Right atrium auricular region (tissue), 2 donors: Measurements from ENCODE around the gene BDKRB2. TPM values are rescaled to one million over a fixed set of nuclear protein-coding genes. Genes with fewer than 3 reads are reported as not detected.

Source experiments
- DNase-seq: peaks from one replicate; pipeline ENCODE4 v3.0.0-alpha.2; 2019; ENCODE audit warnings: low spot score
- H3K27ac ChIP-seq, 2 donors: fragments of 200-600 bp; sonication (generic); 1 replicate in 1 of 2; 2 replicates in 1 of 2; pipeline ENCODE4 v1.5.1; 2016 to 2019
- H3K27me3 ChIP-seq, 2 donors: fragments of 200-600 bp; sonication (generic); one replicate each; pipeline versions ENCODE4 v1.5.1 to v1.6.0; 2017 to 2019
- H3K36me3 ChIP-seq: fragments of 200-600 bp; sonication (generic); one replicate; pipeline ENCODE4 v1.5.1; 2016
- H3K4me1 ChIP-seq, 2 donors: fragments of 200-600 bp; sonication (generic); one replicate each; pipeline versions ENCODE4 v1.5.1 to v1.6.0; 2017 to 2019
- H3K4me3 ChIP-seq, 2 donors: fragments of 200-600 bp; sonication (generic); 1 replicate in 1 of 2; 2 replicates in 1 of 2; pipeline ENCODE4 v1.5.1; 2017 to 2019; ENCODE audit warnings: mild to moderate bottlenecking in 1 of 2, moderate library complexity in 1 of 2
- H3K9me3 ChIP-seq, 2 donors: fragments of 200-600 bp; sonication (generic); one replicate each; pipeline ENCODE4 v1.5.1; 2019
- total RNA-seq, 2 donors: library from RNA; depleted of rRNA; stranded (reverse); fragments of >200 nt; gene quantifications; one replicate each; pipeline ENCODE4 v1.1.0, GENCODE V29; 2016
- TF ChIP-seq, protein P1 (sequence below), 2 donors: fragments of 200-600 bp; sonication (generic); IDR thresholded peaks; one replicate each; pipeline ENCODE4 v1.5.1; 2019; ENCODE audit warnings: antibody characterized with exemption in 2 of 2

The BDKRB2 gene
- total RNA-seq, 2 donors from 2014 or later, result 1.7 to 2.9 TPM

DNA sequence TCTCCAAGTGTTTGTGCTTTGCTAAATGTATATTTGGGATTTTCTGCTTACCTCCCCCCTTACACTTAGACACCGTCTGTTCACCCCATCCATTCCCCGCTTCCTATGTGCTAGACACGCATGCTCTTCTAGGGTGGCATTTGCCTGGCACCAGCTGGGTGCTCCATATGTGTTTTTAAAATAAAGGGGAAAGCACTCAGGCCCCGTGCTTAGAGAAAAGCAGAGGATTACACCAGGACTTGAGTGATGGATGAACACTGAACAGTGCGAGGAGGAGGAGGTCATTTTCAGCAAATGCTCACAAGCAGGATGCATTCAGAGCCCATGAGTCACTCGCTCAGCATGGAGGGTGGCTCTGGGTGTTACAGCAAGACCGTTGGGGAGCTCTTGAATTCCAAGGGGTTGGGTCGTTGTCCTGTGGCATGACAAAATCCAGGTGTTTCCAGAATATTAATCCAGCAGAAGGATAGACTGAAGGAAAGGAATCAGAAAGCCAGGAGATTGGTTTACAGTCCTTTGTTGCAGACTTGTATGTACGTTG lies 48.4 kb downstream of the BDKRB2 start:
- H3K36me3 ChIP-seq, result no peaks in the 10 kb centered on the region
- no peaks in the 10 kb centered on the region for H3K9me3 ChIP-seq
- H3K4me1 ChIP-seq, result no peaks in the 10 kb centered on the region
- TF ChIP-seq, protein P1, sequence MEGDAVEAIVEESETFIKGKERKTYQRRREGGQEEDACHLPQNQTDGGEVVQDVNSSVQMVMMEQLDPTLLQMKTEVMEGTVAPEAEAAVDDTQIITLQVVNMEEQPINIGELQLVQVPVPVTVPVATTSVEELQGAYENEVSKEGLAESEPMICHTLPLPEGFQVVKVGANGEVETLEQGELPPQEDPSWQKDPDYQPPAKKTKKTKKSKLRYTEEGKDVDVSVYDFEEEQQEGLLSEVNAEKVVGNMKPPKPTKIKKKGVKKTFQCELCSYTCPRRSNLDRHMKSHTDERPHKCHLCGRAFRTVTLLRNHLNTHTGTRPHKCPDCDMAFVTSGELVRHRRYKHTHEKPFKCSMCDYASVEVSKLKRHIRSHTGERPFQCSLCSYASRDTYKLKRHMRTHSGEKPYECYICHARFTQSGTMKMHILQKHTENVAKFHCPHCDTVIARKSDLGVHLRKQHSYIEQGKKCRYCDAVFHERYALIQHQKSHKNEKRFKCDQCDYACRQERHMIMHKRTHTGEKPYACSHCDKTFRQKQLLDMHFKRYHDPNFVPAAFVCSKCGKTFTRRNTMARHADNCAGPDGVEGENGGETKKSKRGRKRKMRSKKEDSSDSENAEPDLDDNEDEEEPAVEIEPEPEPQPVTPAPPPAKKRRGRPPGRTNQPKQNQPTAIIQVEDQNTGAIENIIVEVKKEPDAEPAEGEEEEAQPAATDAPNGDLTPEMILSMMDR (IDR thresholded peaks at IDR 0.05), result no peak
- H3K4me3 ChIP-seq, result no peak overlapping the region
- no peaks in the 10 kb centered on the region for H3K27me3 ChIP-seq
- no peak overlapping the region for H3K27ac ChIP-seq
- DNase-seq, result no peak

DNA sequence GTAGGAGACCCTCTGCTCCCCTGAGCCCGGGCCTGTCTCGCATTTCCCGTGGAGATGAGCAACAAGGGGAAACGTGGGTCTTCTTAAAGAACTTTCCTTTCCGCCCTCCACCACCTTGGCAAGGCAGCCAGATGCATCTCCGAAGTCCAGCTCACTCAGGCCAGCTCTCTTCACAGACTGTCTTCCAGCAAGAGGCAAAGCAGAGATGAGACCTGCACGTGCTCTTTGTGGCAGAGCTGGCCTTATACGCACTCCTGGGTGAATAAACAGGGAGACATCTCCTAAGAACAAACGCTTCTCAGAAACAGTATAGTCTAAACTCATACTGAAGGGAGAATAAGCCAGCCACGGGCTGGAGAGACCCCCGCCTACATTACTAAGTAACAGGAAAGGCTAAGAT lies 50.0 kb downstream of the BDKRB2 start:
- no peak for DNase-seq
- Histone ChIP-seq H3K4me1 (no peaks in the 10 kb centered on the region), H3K36me3 (no peaks in the 10 kb centered on the region), H3K4me3 (no peak overlapping the region), H3K27me3 (no peaks in the 10 kb centered on the region), H3K9me3 (peaks cover 0 to 8% of the 10 kb centered on the region in 2 donors), H3K27ac (no peak overlapping the region)
- TF ChIP-seq, protein P1 (IDR thresholded peaks at IDR 0.05), result no peak

DNA sequence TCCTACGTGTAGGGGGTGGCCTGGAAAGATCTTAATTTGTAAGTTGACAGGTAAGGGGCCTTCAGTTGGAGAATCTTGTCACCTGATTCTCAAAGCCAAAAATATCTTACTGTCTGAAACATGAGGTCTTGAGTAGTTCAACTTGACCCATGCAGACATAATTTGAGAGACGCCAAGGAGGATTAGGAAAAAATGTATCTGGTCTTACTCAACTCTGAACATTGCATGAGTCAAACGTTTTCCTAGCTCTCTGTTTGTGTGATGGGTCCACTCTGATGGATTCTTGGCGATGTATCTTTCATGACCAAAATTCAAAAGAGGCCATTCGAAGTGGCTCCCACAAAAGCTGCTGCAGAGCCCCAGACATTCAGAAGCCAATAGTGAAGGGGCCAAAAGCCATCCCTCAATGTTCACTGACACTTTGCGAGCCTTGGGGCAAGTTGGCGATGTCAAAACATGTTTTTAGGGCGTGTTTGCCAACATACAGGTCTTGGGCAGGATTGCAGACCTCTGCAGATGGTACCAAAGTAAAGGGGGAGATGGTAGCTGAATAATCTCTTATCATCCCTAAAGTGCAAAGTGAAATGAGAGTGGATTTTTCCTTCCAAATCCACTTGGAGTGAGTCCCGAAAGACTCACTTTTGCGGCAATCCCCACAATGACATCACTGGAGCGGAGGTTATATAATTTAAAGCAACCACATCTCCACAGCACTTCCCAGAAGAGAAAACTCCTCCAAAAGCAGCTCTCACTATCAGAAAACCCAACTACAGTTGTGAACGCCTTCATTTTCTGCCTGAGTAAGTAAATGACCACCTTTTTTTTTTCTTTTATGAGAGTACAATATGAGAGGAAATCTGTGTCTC lies 51.1 kb downstream of the BDKRB2 start, which contains the start of gene BDKRB1:
BDKRB1 (plus strand) TSS at position 710 of the 866 bp plus-strand sequence. CDS start 7,473 bp downstream, outside the sequence.
- TF ChIP-seq, protein P1 (IDR thresholded peaks at IDR 0.05), result no peak
- Histone ChIP-seq H3K9me3 (peaks cover 0 to 17% of the 10 kb centered on the region in 2 donors), H3K27ac (no peak within 1 kb of the TSS), H3K36me3 (no peaks in the 10 kb centered on the region), H3K4me3 (no peak within 1 kb of the TSS), H3K27me3 (no peaks in the 10 kb centered on the region), H3K4me1 (no peaks in the 10 kb centered on the region)
- DNase-seq, result no peak

DNA sequence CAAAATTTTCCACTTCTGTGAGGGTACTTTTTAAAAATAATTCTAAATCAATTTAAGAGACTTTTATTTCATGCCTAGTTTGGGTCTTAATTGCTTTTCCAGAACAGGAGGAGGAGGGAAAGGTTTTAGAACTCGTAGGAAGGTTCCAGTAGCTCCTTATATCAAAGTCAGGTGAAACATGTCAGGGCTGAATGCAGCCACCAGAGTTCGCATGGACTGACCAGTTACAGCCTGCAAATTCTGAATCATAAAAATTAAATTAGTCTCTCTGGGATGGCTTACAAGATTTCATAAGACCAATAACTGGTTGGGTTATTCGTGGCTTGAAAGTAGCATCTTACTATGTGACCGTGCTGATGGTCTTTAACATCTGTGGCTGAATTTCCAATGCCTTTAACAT lies 51.8 kb downstream of the BDKRB2 start:
- DNase-seq, result no peak
- H3K27me3 ChIP-seq, result no peaks in the 10 kb centered on the region
- H3K36me3 ChIP-seq, result no peaks in the 10 kb centered on the region
- no peaks in the 10 kb centered on the region for H3K4me1 ChIP-seq
- H3K4me3 ChIP-seq, result no peak overlapping the region
- TF ChIP-seq, protein P1 (IDR thresholded peaks at IDR 0.05), result no peak
- H3K27ac ChIP-seq, result no peak overlapping the region
- peaks cover 0 to 17% of the 10 kb centered on the region in 2 donors for H3K9me3 ChIP-seq

DNA sequence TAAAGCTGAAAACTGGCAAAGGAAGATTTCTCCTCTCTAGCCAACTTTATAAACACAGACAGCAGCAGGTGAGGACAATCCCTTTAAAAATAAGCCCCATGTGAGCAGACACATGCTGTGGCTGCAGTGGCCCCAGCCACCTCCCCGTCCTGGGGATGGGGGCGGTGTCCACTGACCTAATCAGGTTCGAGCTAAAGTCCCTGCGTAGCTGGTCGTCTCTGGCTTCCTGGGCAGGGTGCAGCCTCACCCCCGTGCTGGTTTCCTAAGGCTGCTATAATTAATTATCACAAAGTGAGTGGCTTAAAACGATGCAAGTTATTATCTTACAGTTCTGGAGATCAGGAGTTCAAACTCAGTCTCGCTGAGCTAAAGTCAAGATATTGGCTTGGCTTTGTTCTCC lies 52.4 kb downstream of the BDKRB2 start:
- no peaks in the 10 kb centered on the region for H3K4me1 ChIP-seq
- no peak for DNase-seq
- no peaks in the 10 kb centered on the region for H3K36me3 ChIP-seq
- H3K27me3 ChIP-seq, result no peaks in the 10 kb centered on the region
- TF ChIP-seq, protein P1 (IDR thresholded peaks at IDR 0.05), result no peak
- H3K4me3 ChIP-seq, result no peak overlapping the region
- H3K27ac ChIP-seq, result no peak overlapping the region
- H3K9me3 ChIP-seq, result peaks cover 0 to 17% of the 10 kb centered on the region in 2 donors
